Kidney (tissue), 14 donors: Measurements from ENCODE around the gene PLA2G4B. TPM values are rescaled to one million over a fixed set of nuclear protein-coding genes. Genes with fewer than 3 reads are reported as not detected.

Source experiments
- DNase-seq, 5 donors: peaks; one replicate each; pipeline ENCODE4 v3.0.0-alpha.2; 2013 to 2020
- FAIRE-seq: peaks from 2 replicates; lab custom pipeline; 2012; peaks lifted over from hg19 to GRCh38; lab: Jason Lieb, UNC
- H3K27ac ChIP-seq, 2 donors: one replicate each; pipeline ENCODE4 v1.7.0; 2013; ENCODE audit warnings: low read depth in 2 of 2, low read length in 2 of 2, inconsistent platforms in 1 of 2
- H3K27me3 ChIP-seq: one replicate; pipeline ENCODE4 v1.7.1; 2013; ENCODE audit warnings: low read length, inconsistent platforms; ENCODE audit not compliant: control insufficient read depth, insufficient read depth
- H3K36me3 ChIP-seq, 3 donors: one replicate each; pipeline versions ENCODE4 v1.7.0 to v1.7.1; 2013; ENCODE audit warnings: low read length in 3 of 3, control low read depth in 1 of 3, inconsistent platforms in 1 of 3; ENCODE audit not compliant: insufficient read depth in 3 of 3, control insufficient read depth in 2 of 3
- H3K4me1 ChIP-seq, 3 donors: one replicate each; pipeline versions ENCODE4 v1.7.0 to v1.7.1; 2013; ENCODE audit warnings: low read length in 3 of 3, inconsistent platforms in 1 of 3, low read depth in 1 of 3; ENCODE audit not compliant: control insufficient read depth in 2 of 3, insufficient read depth in 2 of 3
- H3K4me3 ChIP-seq, 3 donors: one replicate each; pipeline versions ENCODE4 v1.7.0 to v1.8.1; 2013; ENCODE audit warnings: low read length in 3 of 3, control low read depth in 1 of 3, inconsistent platforms in 1 of 3
- H3K9ac ChIP-seq, 3 donors: one replicate each; pipeline versions ENCODE4 v1.7.0 to v1.7.1; 2013; ENCODE audit warnings: low read length in 3 of 3, control low read depth in 1 of 3, inconsistent platforms in 1 of 3
- H3K9me3 ChIP-seq, 3 donors: one replicate each; pipeline versions ENCODE4 v1.7.0 to v1.7.1; 2013; ENCODE audit warnings: low read length in 3 of 3, control low read depth in 1 of 3, inconsistent platforms in 1 of 3; ENCODE audit not compliant: control insufficient read depth in 2 of 3, insufficient read depth in 1 of 3
- CTCF ChIP-seq: IDR thresholded peaks from 3 replicates; pipeline ENCODE4 v1.5.1; 2012; ENCODE audit warnings: mild to moderate bottlenecking, moderate library complexity, borderline replicate concordance; ENCODE audit not compliant: insufficient read depth; ENCODE audit errors: extremely low read depth
- intact Hi-C: fragments of 100-400 bp; cut with DNase I; formaldehyde crosslinking; loops from one replicate; pipeline ENCODE4 v1.11.1; 2022
- polyA plus RNA-seq: library from polyadenylated mRNA; stranded (reverse); fragments of 350-450 nt; fragmentation: Illumina TruSeq; extraction: RNeasy Lipid Tissue Mini Kit (QIAGEN cat#74804); gene quantifications from one replicate; pipeline ENCODE4 v1.2.3, GENCODE V29; 2014; ENCODE audit warnings: low read depth, low replicate concordance; ENCODE audit not compliant: insufficient read depth
- total RNA-seq: library from RNA; stranded (reverse); fragmentation: NEBNext Ultra II Directional; extraction: Animal tissue kit (Norgen Biotek cat#: 25700); gene quantifications from one replicate; pipeline ENCODE4 v1.2.1, GENCODE V29; 2021
- donor health status: control.
- donor health status: control.
- donor health status: control.
- donor health status: control.
- donor health status: control.
- donor health status: DM: yes; HTN: yes; CAD: no.
- donor health status: Normal renal cell carcinoma (clear cell type).

The PLA2G4B gene
- total and polyA plus RNA-seq, 2 donors from 2014 or later, result 4.8 to 8.3 TPM

DNA sequence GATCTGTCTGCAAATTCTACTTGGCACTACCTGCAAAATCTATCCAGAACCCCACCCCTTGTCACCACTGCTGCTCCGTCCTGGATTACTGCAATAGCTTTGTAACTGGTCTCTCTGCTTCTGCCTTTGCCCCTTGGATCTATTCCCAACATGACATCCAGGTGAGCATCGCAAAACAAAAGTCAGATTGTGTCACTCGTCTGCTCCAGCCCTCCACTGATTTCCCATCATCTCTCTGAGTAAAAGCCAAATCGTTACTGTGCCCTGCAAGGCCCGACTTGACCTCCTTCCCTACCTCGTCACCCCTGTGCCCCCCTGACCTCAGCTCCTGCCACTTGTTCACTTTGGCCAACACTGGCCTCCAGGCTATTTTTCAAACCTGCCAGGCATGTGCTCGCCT, 45.8 kb downstream of the PLA2G4B start:
- no peak for FAIRE-seq

DNA sequence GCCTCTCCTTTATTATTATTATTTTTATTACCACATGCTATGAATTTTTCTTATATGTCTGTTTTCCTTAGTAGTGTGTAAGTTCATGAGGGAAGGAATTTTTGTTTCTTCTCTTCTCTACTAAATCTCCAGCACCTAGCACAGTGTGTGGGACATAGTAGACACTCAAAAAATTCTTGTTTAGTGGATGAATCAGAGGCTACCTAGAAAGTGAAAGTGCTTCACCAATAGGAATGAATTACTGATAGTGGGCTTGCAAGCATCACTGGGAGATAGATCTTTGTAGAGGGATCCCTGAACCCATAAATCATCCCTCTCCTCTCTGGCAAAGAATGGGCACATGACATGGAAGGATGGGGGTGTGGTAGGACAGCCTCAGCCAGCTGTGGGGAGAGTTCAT, 46.7 kb downstream of the PLA2G4B start:
- H3K9ac ChIP-seq, result no peak overlapping the region
- H3K4me3 ChIP-seq, result no peak overlapping the region
- no peak for TF ChIP-seq CTCF
- no peaks in the 10 kb centered on the region for H3K27me3 ChIP-seq
- intact Hi-C loops, result no loop called here
- DNase-seq (no peak), FAIRE-seq (no peak)
- peaks cover 0 to 8% (median 3%) of the 10 kb centered on the region in 3 donors for H3K4me1 ChIP-seq
- no peak overlapping the region for H3K27ac ChIP-seq
- no peaks in the 10 kb centered on the region for H3K36me3 ChIP-seq
- H3K9me3 ChIP-seq, result no peaks in the 10 kb centered on the region

More for the DNA sequence above, 45.8 kb downstream of the PLA2G4B start:
- DNase-seq, result no peak
- Histone ChIP-seq H3K9me3 (no peaks in the 10 kb centered on the region), H3K4me3 (no peak overlapping the region), H3K27me3 (no peaks in the 10 kb centered on the region), H3K4me1 (peaks cover 0 to 8% (median 3%) of the 10 kb centered on the region in 3 donors), H3K27ac (no peak overlapping the region), H3K9ac (no peak overlapping the region), H3K36me3 (no peaks in the 10 kb centered on the region)
- TF ChIP-seq CTCF, result no peak
- intact Hi-C loops, result no loop called here

DNA sequence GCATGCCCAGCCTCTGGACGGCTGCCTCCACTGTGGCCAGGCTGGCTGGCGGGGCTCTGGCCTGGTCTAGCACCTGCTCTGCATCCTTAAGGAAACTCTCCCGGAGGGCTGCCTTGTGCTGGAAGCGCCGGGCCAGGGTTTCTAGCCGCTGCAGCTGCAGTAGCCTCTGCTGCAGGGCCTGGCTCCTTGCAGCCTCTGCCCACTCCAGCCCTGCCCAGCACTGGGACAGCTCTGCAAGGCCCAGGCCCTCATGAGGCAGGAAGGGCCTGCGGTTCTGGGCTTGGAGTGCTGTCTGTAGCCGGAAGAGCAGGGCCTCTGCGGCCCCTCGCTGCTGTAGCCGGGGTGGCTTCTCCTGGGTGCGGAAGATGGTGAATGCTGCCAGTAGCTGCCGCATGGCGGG, 47.2 kb downstream of the PLA2G4B start:
- DNase-seq (peak in 1 of 5 donors; percentile 48), FAIRE-seq (no peak)
- H3K4me3 ChIP-seq, result no peak overlapping the region
- intact Hi-C loops, result no loop called here
- no peak overlapping the region for H3K27ac ChIP-seq
- H3K9ac ChIP-seq, result no peak overlapping the region
- peaks cover 0 to 8% (median 4%) of the 10 kb centered on the region in 3 donors for H3K4me1 ChIP-seq
- no peaks in the 10 kb centered on the region for H3K36me3 ChIP-seq
- no peak for TF ChIP-seq CTCF
- no peaks in the 10 kb centered on the region for H3K27me3 ChIP-seq
- H3K9me3 ChIP-seq, result no peaks in the 10 kb centered on the region

DNA sequence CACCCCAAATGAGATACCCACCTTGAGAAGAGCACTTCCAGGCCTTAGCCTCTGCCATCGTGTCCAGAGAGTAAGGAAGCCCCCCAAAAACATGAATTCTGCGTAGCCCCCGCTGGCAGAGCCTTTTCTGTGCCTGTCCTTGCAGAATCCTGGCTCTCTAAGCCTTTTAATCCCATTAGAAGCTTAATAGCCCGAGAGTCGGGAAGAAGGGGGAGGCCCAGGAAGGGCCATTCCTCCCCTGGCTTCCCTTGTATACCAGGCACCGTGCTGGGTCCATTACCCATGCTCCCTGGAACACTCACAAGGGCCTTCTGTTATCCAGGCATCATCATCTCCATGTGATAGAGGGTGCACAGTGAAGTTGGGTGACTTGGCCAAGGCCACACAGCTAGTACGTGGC, 48.1 kb downstream of the PLA2G4B start:
- H3K27me3 ChIP-seq, result no peaks in the 10 kb centered on the region
- DNase-seq (no peak), FAIRE-seq (no peak)
- intact Hi-C loops, result no loop called here
- H3K9me3 ChIP-seq, result no peaks in the 10 kb centered on the region
- no peak for TF ChIP-seq CTCF
- no peaks in the 10 kb centered on the region for H3K36me3 ChIP-seq
- H3K4me3 ChIP-seq, result no peak overlapping the region
- peaks cover 0 to 9% (median 6%) of the 10 kb centered on the region in 3 donors for H3K4me1 ChIP-seq
- H3K9ac ChIP-seq, result no peak overlapping the region
- H3K27ac ChIP-seq, result no peak overlapping the region
